Measurements from ENCODE around the gene NPS. TPM values are rescaled to one million over a fixed set of nuclear protein-coding genes. Genes with fewer than 3 reads are reported as not detected.

The NPS gene
- polyA plus RNA-seq, 2 of the 4 experiments (the other 2 are of a cell fraction) = not detected

GRCh38 chr10:127548022-127548421 lies 1.1 kb upstream of the NPS start:
- Histone ChIP-seq H3K4me3 (no peak overlapping the region), H3K4me2 (no peak overlapping the region), H3K4me1 (no peaks in the 10 kb centered on the region), H3K9me3 (0 out of 3 replicates have a peak, but pooled peaks cover 3% of the 10 kb centered on the region), H3K27ac (no peak overlapping the region)
- ChIA-PET POLR2A (no interaction called here), CTCF (no interaction called here)
- ATAC-seq (no peak), FAIRE-seq (no peak), DNase-seq (ENCODE audit: low read depth in 1 of 2, low spot score in 1 of 2) (no peak)
- 4% methylated on average over 3 of the region's 3 CpGs for WGBS (ENCODE audit: missing lambda C conversion rate)
- TF ChIP-seq NPAS2 (CRISPR knock-in tag; IDR thresholded peaks at IDR 0.05; ENCODE audit: borderline replicate concordance) = no peak
- no peak for TF ChIP-seq MYC (IDR thresholded peaks at IDR 0.05; ENCODE audit: borderline replicate concordance, low read length)
- TF ChIP-seq ESRRA (IDR thresholded peaks at IDR 0.05; ENCODE audit: borderline replicate concordance, low read length) = no peak
- TF ChIP-seq ZSCAN20 (CRISPR knock-in tag; IDR thresholded peaks at IDR 0.05) = no peak
- no peak for TF ChIP-seq MAZ (IDR thresholded peaks at IDR 0.05; ENCODE audit: borderline replicate concordance, low read depth, low read length)
- no peak for TF ChIP-seq FOSB (CRISPR knock-in tag; IDR thresholded peaks at IDR 0.05)
- no peak for TF ChIP-seq EHF (CRISPR knock-in tag; IDR thresholded peaks at IDR 0.05)
- TF ChIP-seq USF2 (IDR thresholded peaks at IDR 0.05) = no peak
- no peak for TF ChIP-seq KDM5A (IDR thresholded peaks at IDR 0.05)
- no peak for TF ChIP-seq TP53 (CRISPR knock-in tag; IDR thresholded peaks at IDR 0.05)
- no peak for TF ChIP-seq POLR2AphosphoS2 (conservative IDR thresholded peaks at IDR 0.05; ENCODE audit: low read length)
- TF ChIP-seq NFE2L2 (conservative IDR thresholded peaks at IDR 0.05; ENCODE audit: low read length) = no peak
- no peak for TF ChIP-seq PHF8 (IDR thresholded peaks at IDR 0.05; ENCODE audit: borderline replicate concordance, low read depth)
- no peak for TF ChIP-seq CEBPB (IDR thresholded peaks at IDR 0.05)
- TF ChIP-seq CBX2 (IDR thresholded peaks at IDR 0.05; ENCODE audit: borderline replicate concordance, low read depth) = no peak
- TF ChIP-seq ATOH8 (CRISPR knock-in tag; IDR thresholded peaks at IDR 0.05; ENCODE audit: low read depth) = no peak
- no peak for TF ChIP-seq GATA3 (IDR thresholded peaks at IDR 0.05; ENCODE audit: borderline replicate concordance)
- TF ChIP-seq HOXB13 (CRISPR knock-in tag; IDR thresholded peaks at IDR 0.05; ENCODE audit: low read depth) = no peak
- TF ChIP-seq RCOR1 (IDR thresholded peaks at IDR 0.05; ENCODE audit: low read depth, low read length) = no peak

- 7% methylated on average over 5 of the region's 5 CpGs for WGBS (ENCODE audit: missing lambda C conversion rate)
- H3K4me1 ChIP-seq = no peaks in the 10 kb centered on the region
- no peak for DNase-seq (ENCODE audit: low read depth in 1 of 2, low spot score in 1 of 2)
These were observed 1.8 kb downstream of the NPS start for GRCh38 chr10:127550861-127551260.

More at GRCh38 chr10:127550861-127551260, 1.8 kb downstream of the NPS start:
- H3K4me3 ChIP-seq = no peak overlapping the region
- H3K4me2 ChIP-seq = no peak overlapping the region
- no peak for ATAC-seq
- no peak for FAIRE-seq
- H3K9me3 ChIP-seq = no peaks in the 10 kb centered on the region
- ChIA-PET CTCF (no interaction called here), POLR2A (no interaction called here)
- no peak overlapping the region for H3K27ac ChIP-seq
- TF ChIP-seq HMGXB4 (CRISPR knock-in tag; IDR thresholded peaks at IDR 0.05; ENCODE audit: borderline replicate concordance) = no peak
- TF ChIP-seq HOXB13 (CRISPR knock-in tag; IDR thresholded peaks at IDR 0.05; ENCODE audit: low read depth) = no peak
- TF ChIP-seq NFE2L2 (conservative IDR thresholded peaks at IDR 0.05; ENCODE audit: low read length) = no peak
- no peak for TF ChIP-seq BHLHE40 (IDR thresholded peaks at IDR 0.05; ENCODE audit: low read depth, low read length)
- TF ChIP-seq KDM5A (IDR thresholded peaks at IDR 0.05) = no peak
- no peak for TF ChIP-seq RNF2 (IDR thresholded peaks at IDR 0.05; ENCODE audit: borderline replicate concordance, low read depth)
- no peak for TF ChIP-seq POLR2A (IDR thresholded peaks at IDR 0.05; ENCODE audit: low read length)
- TF ChIP-seq ZNF302 (CRISPR knock-in tag; IDR thresholded peaks at IDR 0.05) = no peak
- TF ChIP-seq ELK1 (IDR thresholded peaks at IDR 0.05; ENCODE audit: low read depth, low read length) = no peak
- no peak for TF ChIP-seq JUN (IDR thresholded peaks at IDR 0.05)
- TF ChIP-seq ZSCAN20 (CRISPR knock-in tag; IDR thresholded peaks at IDR 0.05) = no peak
- TF ChIP-seq HDAC2 (IDR thresholded peaks at IDR 0.05) = no peak
- no peak for TF ChIP-seq SMC3 (IDR thresholded peaks at IDR 0.05)
- TF ChIP-seq PHF8 (IDR thresholded peaks at IDR 0.05; ENCODE audit: borderline replicate concordance, low read depth) = no peak
- TF ChIP-seq MAFK (IDR thresholded peaks at IDR 0.05; ENCODE audit: partially characterized antibody) = no peak
- no peak for TF ChIP-seq POLR2AphosphoS2 (conservative IDR thresholded peaks at IDR 0.05; ENCODE audit: low read length)
- no peak for TF ChIP-seq USF2 (IDR thresholded peaks at IDR 0.05)
- TF ChIP-seq CEBPB (IDR thresholded peaks at IDR 0.05) = no peak

All from A549 (cell line).